Neutrophil (primary cell): Measurements from ENCODE around the gene SLC39A12.

ENCODE experiments used
- H3K27ac ChIP-seq: fragments of 200-600 bp; sonication (generic); 2 replicates; pipeline ENCODE4 v1.5.1; 2016; ENCODE audit warnings: mild to moderate bottlenecking, moderate library complexity
- H3K27me3 ChIP-seq: fragments of 200-600 bp; sonication (generic); 2 replicates; pipeline ENCODE4 v1.6.0; 2016; ENCODE audit warnings: mild to moderate bottlenecking
- H3K36me3 ChIP-seq: fragments of 200-600 bp; sonication (generic); 2 replicates; pipeline ENCODE4 v1.5.1; 2017
- H3K4me1 ChIP-seq, 2 experiments: fragments of 200-600 bp in 1 of 2; sonication (generic) in 1 of 2; 1 replicate in 1 of 2; 2 replicates in 1 of 2; pipeline versions ENCODE4 v1.5.1 to v1.6.1; 2013 to 2016; ENCODE audit warnings: low read depth in 1 of 2, low read length in 1 of 2, mild to moderate bottlenecking in 1 of 2, moderate library complexity in 1 of 2; ENCODE audit not compliant: control insufficient read depth in 1 of 2, insufficient read depth in 1 of 2
- H3K4me3 ChIP-seq, 2 experiments: fragments of 200-600 bp in 1 of 2; sonication (generic) in 1 of 2; 1 replicate in 1 of 2; 2 replicates in 1 of 2; pipeline ENCODE4 v1.5.1; 2013 to 2016; ENCODE audit warnings: low read depth in 1 of 2, low read length in 1 of 2, mild to moderate bottlenecking in 1 of 2, moderate library complexity in 1 of 2
- H3K9me3 ChIP-seq: fragments of 200-600 bp; sonication (generic); 2 replicates; pipeline ENCODE4 v1.5.1; 2016
- TF ChIP-seq, protein P1 (sequence below): fragments of 200-600 bp; sonication (generic); IDR thresholded peaks from 2 replicates; pipeline ENCODE4 v1.5.1; 2016; ENCODE audit warnings: antibody characterized with exemption

SLC39A12 gene

DNA sequence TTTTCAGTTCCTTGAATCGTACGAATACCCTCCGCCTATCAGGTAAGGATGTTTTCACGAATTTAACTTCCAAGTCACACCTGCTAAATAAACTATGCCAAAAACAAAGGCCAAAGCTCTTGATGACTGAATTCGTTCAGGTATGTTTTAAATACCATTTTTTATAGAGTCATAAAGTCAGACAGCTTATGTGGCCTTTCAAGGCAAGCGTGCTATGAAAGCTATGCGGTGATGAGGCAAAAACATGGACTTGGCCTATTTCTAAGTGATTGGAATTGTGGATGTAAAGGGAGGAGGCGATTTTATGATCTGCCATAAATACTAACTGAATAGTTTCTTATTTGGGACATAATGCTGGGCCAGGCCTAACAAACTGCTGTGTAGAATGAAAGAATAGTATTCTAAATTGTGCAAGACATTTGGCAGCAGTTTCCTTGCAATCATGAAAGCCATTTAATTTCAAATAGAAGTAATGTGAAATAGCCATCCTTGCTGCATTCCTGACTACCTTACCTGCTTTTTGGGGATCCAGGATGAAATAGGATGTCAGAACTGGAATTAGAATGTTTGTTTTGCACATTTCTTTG is 14.0 kb downstream of the SLC39A12 start:
- Histone ChIP-seq H3K36me3 (no peaks in the 10 kb centered on the region), H3K4me1 (no peaks in the 10 kb centered on the region), H3K4me3 (no peak overlapping the region), H3K9me3 (no peaks in the 10 kb centered on the region), H3K27me3 (no peaks in the 10 kb centered on the region), H3K27ac (no peak overlapping the region)
- TF ChIP-seq, protein P1, sequence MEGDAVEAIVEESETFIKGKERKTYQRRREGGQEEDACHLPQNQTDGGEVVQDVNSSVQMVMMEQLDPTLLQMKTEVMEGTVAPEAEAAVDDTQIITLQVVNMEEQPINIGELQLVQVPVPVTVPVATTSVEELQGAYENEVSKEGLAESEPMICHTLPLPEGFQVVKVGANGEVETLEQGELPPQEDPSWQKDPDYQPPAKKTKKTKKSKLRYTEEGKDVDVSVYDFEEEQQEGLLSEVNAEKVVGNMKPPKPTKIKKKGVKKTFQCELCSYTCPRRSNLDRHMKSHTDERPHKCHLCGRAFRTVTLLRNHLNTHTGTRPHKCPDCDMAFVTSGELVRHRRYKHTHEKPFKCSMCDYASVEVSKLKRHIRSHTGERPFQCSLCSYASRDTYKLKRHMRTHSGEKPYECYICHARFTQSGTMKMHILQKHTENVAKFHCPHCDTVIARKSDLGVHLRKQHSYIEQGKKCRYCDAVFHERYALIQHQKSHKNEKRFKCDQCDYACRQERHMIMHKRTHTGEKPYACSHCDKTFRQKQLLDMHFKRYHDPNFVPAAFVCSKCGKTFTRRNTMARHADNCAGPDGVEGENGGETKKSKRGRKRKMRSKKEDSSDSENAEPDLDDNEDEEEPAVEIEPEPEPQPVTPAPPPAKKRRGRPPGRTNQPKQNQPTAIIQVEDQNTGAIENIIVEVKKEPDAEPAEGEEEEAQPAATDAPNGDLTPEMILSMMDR: no peak

DNA sequence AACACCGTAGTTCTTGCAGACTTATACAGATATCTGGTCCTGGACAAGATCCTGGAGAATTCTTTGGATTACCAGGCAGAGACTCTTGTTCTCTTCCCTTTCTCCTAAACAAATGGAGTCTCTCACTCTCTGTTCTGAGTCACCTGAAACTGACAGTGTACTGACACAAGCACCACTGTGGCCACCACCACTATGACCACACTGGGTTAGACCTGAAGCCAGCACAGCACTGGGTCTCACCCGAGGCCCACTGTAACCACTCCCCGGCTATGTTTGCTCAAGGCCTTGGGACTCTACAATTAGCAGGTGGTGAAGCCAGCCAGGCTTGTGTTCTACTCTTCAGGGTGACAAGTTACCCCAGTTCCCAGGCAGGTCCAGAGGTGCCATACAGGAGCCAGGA is 22.8 kb downstream of the SLC39A12 start:
- Histone ChIP-seq H3K27ac (no peak overlapping the region), H3K9me3 (no peaks in the 10 kb centered on the region), H3K36me3 (no peaks in the 10 kb centered on the region), H3K27me3 (no peaks in the 10 kb centered on the region), H3K4me1 (no peaks in the 10 kb centered on the region), H3K4me3 (no peak overlapping the region)
- TF ChIP-seq, protein P1: no peak

- no peaks in the 10 kb centered on the region for H3K4me1 ChIP-seq
- TF ChIP-seq, protein P1: no peak
- H3K36me3 ChIP-seq: no peaks in the 10 kb centered on the region
- no peak overlapping the region for H3K27ac ChIP-seq
- H3K27me3 ChIP-seq: no peaks in the 10 kb centered on the region
- no peaks in the 10 kb centered on the region for H3K9me3 ChIP-seq
- H3K4me3 ChIP-seq: no peak overlapping the region
Measured at GRCh38 chr10:17980846-17981565, 29.3 kb downstream of the SLC39A12 start.

DNA sequence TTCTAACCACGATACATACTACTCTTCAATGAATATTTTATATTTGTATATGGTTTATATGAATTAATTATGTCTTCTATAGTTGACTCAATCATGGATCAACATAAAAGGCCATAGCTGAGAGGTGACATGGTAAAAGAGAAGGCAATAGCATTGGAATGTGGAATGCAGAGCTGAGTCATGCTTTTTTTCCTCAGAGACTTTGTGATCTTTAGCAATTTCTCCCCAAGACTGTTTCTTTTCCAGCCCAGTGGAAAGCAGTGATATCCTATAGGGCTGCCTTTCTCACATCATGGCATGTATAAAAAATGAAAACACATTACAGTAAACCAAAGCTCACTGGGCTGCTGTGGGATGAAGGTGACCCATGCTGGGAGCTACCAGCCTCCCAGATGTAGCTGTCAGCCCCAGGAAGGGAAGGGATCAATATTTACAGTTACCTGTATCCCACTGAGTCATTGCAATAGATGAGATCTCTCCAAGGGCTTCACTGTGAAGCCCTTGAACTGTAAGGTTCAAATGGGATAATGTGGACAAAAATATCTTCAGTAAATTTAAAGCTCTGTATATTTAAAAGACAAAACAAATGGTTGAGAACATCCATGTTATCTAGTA is 30.2 kb downstream of the SLC39A12 start:
- TF ChIP-seq, protein P1: no peak
- Histone ChIP-seq H3K27me3 (no peaks in the 10 kb centered on the region), H3K27ac (no peak overlapping the region), H3K4me3 (no peak overlapping the region), H3K4me1 (no peaks in the 10 kb centered on the region), H3K36me3 (no peaks in the 10 kb centered on the region), H3K9me3 (no peaks in the 10 kb centered on the region)

DNA sequence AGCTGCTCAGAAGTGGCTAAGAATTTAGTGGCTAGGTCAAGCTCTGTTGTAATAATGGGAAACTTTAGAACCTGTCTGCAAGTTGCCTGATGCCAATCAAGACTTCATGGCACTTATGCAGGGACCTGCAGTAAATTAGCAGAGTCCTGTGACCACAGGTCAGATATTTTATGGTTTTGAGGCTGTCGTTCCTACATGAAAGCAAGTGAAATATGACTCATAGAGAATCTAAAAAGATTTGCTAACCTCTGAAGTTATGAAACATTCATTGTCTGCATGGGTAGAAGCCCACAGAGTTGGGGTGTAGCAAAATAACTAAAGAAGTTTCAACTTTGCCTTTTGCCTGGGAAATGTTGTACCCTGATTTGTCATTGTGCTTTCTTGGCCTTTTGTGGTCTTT is 32.3 kb downstream of the SLC39A12 start:
- Histone ChIP-seq H3K9me3 (no peaks in the 10 kb centered on the region), H3K4me1 (no peaks in the 10 kb centered on the region), H3K27ac (no peak overlapping the region), H3K36me3 (no peaks in the 10 kb centered on the region), H3K4me3 (no peak overlapping the region), H3K27me3 (no peaks in the 10 kb centered on the region)
- TF ChIP-seq, protein P1: no peak
